ENCODE measurements around the gene PNO1. TPM values are rescaled to one million over a fixed set of nuclear protein-coding genes. Genes with fewer than 3 reads are reported as not detected.

Gene PNO1
- total and polyA plus RNA-seq, 3 experiments from 2014 or later, result 18.1 to 42.0 (median 38.1) TPM

DNA sequence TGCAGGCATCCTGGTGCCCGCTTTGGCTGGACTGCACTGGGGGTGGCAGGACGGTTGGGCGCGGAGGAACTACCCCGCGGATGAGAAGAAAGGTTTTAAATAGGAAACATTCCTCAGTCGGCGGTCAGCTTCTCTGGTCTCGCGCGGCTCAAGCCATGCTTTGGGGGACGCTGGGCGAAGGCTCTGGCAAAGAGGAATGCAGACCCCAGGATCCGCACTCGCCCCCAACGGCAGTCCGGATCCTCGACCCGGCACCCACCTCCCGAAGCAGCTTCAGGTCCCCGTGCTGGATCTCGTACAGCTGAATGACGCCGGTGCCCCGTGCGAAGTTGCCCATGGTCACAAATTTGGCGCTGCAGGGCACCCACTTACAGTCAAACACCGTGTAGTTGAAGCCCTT lies 686 bp upstream of the PNO1 start:
- H3K27me3 ChIP-seq (ENCODE audit: insufficient read depth, low read length, poor library complexity, severe bottlenecking), result no peaks in the 10 kb centered on the region
- H3K27ac Mint-ChIP-seq, result peak overlapping the region; percentile 97 to 100 (median 100)
- peaks cover 43% of the 10 kb centered on the region for H3K4me1 ChIP-seq (ENCODE audit: insufficient read depth, low read length)
- DNase-seq, result no peak
- no peaks in the 10 kb centered on the region for H3K9me3 ChIP-seq (ENCODE audit: low read length)
- peak overlapping the region; percentile 90 for H3K27ac ChIP-seq (ENCODE audit: low read depth, low read length)
- peaks cover 7 to 43% (median 10%) of the 10 kb centered on the region in 3 donors for H3K36me3 Mint-ChIP-seq
- H3K4me3 Mint-ChIP-seq, result peak overlapping the region; percentile 94 to 99 (median 99)
- H3K4me1 Mint-ChIP-seq, result peaks cover 40 to 65% (median 61%) of the 10 kb centered on the region in 3 donors
- ChIA-PET POLR2A (interaction anchor here (1.3 to 2.4 kb wide), 3 partner anchors 90 to 95 kb away, joined by 4 to 21 read pairs (median 5); partner anchors contain the start of genes C1D and PPP3R1), CTCF (interaction anchor here (1.0 to 2.2 kb wide), 10 partner anchors 12 to 284 kb away, joined by 3 to 8 read pairs (median 4); partner anchors contain the start of gene PPP3R1)
- H3K9me3 Mint-ChIP-seq, result no peaks in the 10 kb centered on the region
- peaks cover 0 to 4% of the 10 kb centered on the region in 2 donors for H3K27me3 Mint-ChIP-seq
- H3K36me3 ChIP-seq (ENCODE audit: insufficient read depth, low read length), result peaks cover 19% of the 10 kb centered on the region
- H3K4me3 ChIP-seq (ENCODE audit: low read length), result peak overlapping the region; percentile 88

DNA sequence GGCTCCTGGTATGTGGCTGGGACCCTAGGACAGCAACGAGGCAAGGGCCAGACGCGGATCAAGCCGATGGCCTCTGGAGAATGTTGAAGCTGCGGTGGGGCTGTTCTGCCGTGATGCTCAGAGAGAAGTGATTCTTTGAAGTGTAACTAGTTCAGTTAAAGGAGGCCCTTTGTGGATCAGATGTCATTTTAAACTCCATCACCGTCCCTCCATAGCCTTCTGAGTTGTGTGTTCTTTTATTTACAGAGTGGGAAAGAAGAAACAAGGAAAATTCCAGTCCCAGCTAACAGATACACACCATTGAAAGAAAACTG lies 403 bp downstream of the PNO1 start:
- peak overlapping the region; percentile 94 to 99 (median 99) for H3K4me3 Mint-ChIP-seq
- no peaks in the 10 kb centered on the region for H3K27me3 ChIP-seq (ENCODE audit: insufficient read depth, low read length, poor library complexity, severe bottlenecking)
- H3K4me1 ChIP-seq (ENCODE audit: insufficient read depth, low read length), result peaks cover 32% of the 10 kb centered on the region
- peak overlapping the region; percentile 97 to 100 (median 100) for H3K27ac Mint-ChIP-seq
- no peak for DNase-seq
- peak overlapping the region; percentile 88 for H3K4me3 ChIP-seq (ENCODE audit: low read length)
- H3K9me3 Mint-ChIP-seq, result no peaks in the 10 kb centered on the region
- H3K36me3 ChIP-seq (ENCODE audit: insufficient read depth, low read length), result peaks cover 28% of the 10 kb centered on the region
- ChIA-PET CTCF (interaction anchor here (0.9 to 2.2 kb wide), 7 partner anchors 11 to 283 kb away, joined by 3 to 8 read pairs (median 6); no protein-coding TSS in a partner anchor), POLR2A (interaction anchor here (0.8 to 2.4 kb wide), 4 partner anchors 17 to 95 kb away, joined by 3 to 21 read pairs (median 4); partner anchors contain the start of genes C1D and PPP3R1)
- H3K27ac ChIP-seq (ENCODE audit: low read depth, low read length), result peak overlapping the region; percentile 90
- peaks cover 0 to 4% of the 10 kb centered on the region in 2 donors for H3K27me3 Mint-ChIP-seq
- peaks cover 34 to 55% (median 54%) of the 10 kb centered on the region in 3 donors for H3K4me1 Mint-ChIP-seq
- H3K36me3 Mint-ChIP-seq, result peaks cover 7 to 53% (median 14%) of the 10 kb centered on the region in 3 donors
- no peaks in the 10 kb centered on the region for H3K9me3 ChIP-seq (ENCODE audit: low read length)

DNA sequence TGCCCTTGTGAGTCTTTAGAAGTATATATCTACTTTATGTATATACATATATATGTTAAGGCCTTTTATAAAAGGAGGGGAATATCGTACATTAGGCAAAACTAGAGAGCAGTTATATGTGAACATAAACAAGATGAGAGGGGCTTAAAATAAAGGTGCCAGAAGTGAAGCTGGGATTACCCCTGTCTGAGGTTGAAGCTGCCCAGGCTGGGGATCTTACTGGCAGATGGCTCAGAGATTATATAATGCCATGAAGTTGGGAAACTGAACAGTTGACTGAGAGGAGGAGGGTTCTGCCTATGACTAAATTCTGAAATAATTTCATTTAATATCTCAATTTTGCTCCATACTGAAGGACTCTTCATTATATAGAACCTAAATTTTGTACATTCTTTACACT lies 6.0 kb downstream of the PNO1 start:
- no peak overlapping the region for H3K27ac ChIP-seq (ENCODE audit: low read depth, low read length)
- Mint-ChIP-seq H3K9me3 (no peaks in the 10 kb centered on the region), H3K27me3 (no peaks in the 10 kb centered on the region), H3K27ac (no peak overlapping the region), H3K4me3 (no peak overlapping the region), H3K4me1 (peaks cover 26 to 51% (median 50%) of the 10 kb centered on the region in 3 donors), H3K36me3 (peaks cover 7 to 73% (median 31%) of the 10 kb centered on the region in 3 donors)
- ChIA-PET POLR2A (no interaction called here), CTCF (no interaction called here)
- H3K4me1 ChIP-seq (ENCODE audit: insufficient read depth, low read length), result peaks cover 10% of the 10 kb centered on the region
- no peaks in the 10 kb centered on the region for H3K27me3 ChIP-seq (ENCODE audit: insufficient read depth, low read length, poor library complexity, severe bottlenecking)
- no peak for DNase-seq
- H3K4me3 ChIP-seq (ENCODE audit: low read length), result no peak overlapping the region
- no peaks in the 10 kb centered on the region for H3K9me3 ChIP-seq (ENCODE audit: low read length)
- H3K36me3 ChIP-seq (ENCODE audit: insufficient read depth, low read length), result peaks cover 39% of the 10 kb centered on the region

DNA sequence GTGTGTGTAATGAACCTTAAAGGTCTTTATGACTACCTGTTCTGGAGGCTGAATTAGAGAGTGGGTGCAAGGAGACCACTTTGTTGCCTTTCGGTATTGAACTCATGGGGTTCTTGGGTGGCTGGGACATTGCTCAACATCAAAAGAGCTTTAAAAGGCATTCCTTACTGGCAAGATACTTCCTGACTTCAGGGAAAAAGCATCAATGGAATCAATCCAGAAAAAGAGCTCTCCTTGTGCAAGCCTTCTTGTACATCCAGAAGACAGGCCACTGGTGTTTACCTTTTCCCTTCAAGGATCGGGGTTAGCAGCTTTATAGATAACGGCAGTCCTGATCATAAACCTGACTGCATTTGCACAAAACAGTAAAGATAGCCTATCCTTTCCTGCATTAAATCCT lies 9.5 kb downstream of the PNO1 start:
- DNase-seq, result no peak
- Mint-ChIP-seq H3K4me1 (peaks cover 14 to 29% (median 26%) of the 10 kb centered on the region in 3 donors), H3K27ac (peak overlapping the region in 1 of 8 donors; percentile 66), H3K27me3 (no peaks in the 10 kb centered on the region), H3K9me3 (no peaks in the 10 kb centered on the region), H3K4me3 (no peak overlapping the region), H3K36me3 (peaks cover 0 to 58% (median 20%) of the 10 kb centered on the region in 3 donors)
- no peaks in the 10 kb centered on the region for H3K9me3 ChIP-seq (ENCODE audit: low read length)
- peaks cover 18% of the 10 kb centered on the region for H3K36me3 ChIP-seq (ENCODE audit: insufficient read depth, low read length)
- no peaks in the 10 kb centered on the region for H3K4me1 ChIP-seq (ENCODE audit: insufficient read depth, low read length)
- H3K27me3 ChIP-seq (ENCODE audit: insufficient read depth, low read length, poor library complexity, severe bottlenecking), result no peaks in the 10 kb centered on the region
- no peak overlapping the region for H3K4me3 ChIP-seq (ENCODE audit: low read length)
- POLR2A ChIA-PET, result no interaction called here
- no peak overlapping the region for H3K27ac ChIP-seq (ENCODE audit: low read depth, low read length)
- CTCF ChIA-PET, result no interaction called here

DNA sequence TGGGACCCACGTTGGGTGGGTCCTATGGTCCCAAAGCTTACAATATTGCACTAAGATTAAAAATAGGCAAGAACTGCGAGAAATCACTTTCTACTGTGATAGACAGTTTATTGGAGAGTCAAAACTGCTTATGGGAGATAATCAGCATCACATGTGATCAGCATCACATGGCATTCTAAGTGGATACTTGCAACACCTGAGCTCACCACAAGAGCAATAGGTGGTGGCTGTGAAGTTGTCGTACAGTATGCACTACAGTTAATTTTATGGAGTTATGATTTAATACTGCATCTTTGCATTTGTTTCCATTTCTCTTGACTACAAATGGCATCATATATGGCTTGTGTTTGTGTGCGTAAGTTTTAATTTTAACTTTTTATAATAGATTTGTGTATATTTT lies 11.6 kb downstream of the PNO1 start:
- H3K36me3 ChIP-seq (ENCODE audit: insufficient read depth, low read length), result peaks cover 7% of the 10 kb centered on the region

DNA sequence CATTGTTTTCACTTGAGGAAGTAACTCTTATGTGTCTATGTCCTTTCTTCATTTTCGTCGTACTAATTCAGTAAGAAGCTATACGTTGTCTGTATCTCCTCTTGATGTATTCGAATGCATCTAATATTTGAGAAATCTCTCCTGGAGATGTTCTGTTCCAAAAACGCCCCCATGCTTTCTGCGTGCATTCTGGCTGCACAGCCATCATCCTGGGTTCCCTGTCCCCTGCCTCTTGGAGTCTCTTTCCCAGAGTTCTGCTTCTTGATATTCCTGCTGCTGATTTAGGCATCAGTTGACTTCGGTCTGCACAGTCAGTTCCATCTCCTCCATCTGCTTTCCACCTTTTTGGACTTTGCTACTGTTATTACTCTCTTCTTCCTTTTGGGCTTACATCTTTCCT lies 13.5 kb downstream of the PNO1 start:
- Mint-ChIP-seq H3K4me3 (no peak overlapping the region), H3K4me1 (peaks cover 15 to 29% (median 24%) of the 10 kb centered on the region in 3 donors), H3K27me3 (no peaks in the 10 kb centered on the region), H3K27ac (no peak overlapping the region), H3K9me3 (no peaks in the 10 kb centered on the region), H3K36me3 (peaks cover 0 to 59% (median 14%) of the 10 kb centered on the region in 3 donors)
- Histone ChIP-seq H3K27ac (ENCODE audit: low read depth, low read length) (no peak overlapping the region), H3K9me3 (ENCODE audit: low read length) (no peaks in the 10 kb centered on the region), H3K4me3 (ENCODE audit: low read length) (no peak overlapping the region), H3K27me3 (ENCODE audit: insufficient read depth, low read length, poor library complexity, severe bottlenecking) (no peaks in the 10 kb centered on the region), H3K36me3 (ENCODE audit: insufficient read depth, low read length) (peaks cover 4% of the 10 kb centered on the region), H3K4me1 (ENCODE audit: insufficient read depth, low read length) (no peaks in the 10 kb centered on the region)
- no peak for DNase-seq
- CTCF ChIA-PET, result interaction anchor here (1.2 kb wide), 1 partner anchor 14 kb away, joined by 3 read pairs; no protein-coding TSS in a partner anchor
- POLR2A ChIA-PET, result interaction anchor here (0.6 kb wide), 1 partner anchor 270 kb away, joined by 5 read pairs; no protein-coding TSS in a partner anchor

More for the DNA sequence above, 11.6 kb downstream of the PNO1 start:
- Histone ChIP-seq H3K4me3 (ENCODE audit: low read length) (no peak overlapping the region), H3K27ac (ENCODE audit: low read depth, low read length) (no peak overlapping the region), H3K9me3 (ENCODE audit: low read length) (no peaks in the 10 kb centered on the region), H3K27me3 (ENCODE audit: insufficient read depth, low read length, poor library complexity, severe bottlenecking) (no peaks in the 10 kb centered on the region), H3K4me1 (ENCODE audit: insufficient read depth, low read length) (no peaks in the 10 kb centered on the region)
- Mint-ChIP-seq H3K27me3 (no peaks in the 10 kb centered on the region), H3K9me3 (no peaks in the 10 kb centered on the region), H3K4me1 (peaks cover 19 to 35% (median 28%) of the 10 kb centered on the region in 3 donors), H3K4me3 (no peak overlapping the region), H3K27ac (no peak overlapping the region), H3K36me3 (peaks cover 0 to 52% (median 18%) of the 10 kb centered on the region in 3 donors)
- CTCF ChIA-PET, result interaction anchor here (1.1 to 1.8 kb wide), 4 partner anchors 12 to 272 kb away, joined by 3 to 6 read pairs (median 4); partner anchors contain the start of gene PNO1
- POLR2A ChIA-PET, result no interaction called here
- no peak for DNase-seq

DNA sequence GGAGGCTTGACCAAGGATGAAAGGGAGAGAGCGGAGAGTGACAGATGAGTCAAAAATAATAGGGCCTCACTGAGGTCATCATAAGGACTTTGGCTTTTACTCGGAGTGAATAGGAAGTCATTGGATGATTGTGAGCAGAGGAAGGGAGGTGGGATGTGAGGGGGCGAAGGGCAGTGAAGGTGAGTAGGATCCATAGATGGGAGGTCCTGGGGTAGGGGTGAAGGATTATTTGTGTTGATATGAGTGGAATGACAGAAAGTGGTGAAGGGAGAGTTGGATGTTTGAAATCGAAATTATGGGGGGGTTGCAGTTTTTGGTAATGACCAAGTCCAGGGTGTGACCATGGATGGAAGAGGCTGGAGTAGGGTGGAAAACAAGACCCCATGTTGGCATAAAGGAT lies 14.0 kb downstream of the PNO1 start:
- POLR2A ChIA-PET, result no interaction called here

DNA sequence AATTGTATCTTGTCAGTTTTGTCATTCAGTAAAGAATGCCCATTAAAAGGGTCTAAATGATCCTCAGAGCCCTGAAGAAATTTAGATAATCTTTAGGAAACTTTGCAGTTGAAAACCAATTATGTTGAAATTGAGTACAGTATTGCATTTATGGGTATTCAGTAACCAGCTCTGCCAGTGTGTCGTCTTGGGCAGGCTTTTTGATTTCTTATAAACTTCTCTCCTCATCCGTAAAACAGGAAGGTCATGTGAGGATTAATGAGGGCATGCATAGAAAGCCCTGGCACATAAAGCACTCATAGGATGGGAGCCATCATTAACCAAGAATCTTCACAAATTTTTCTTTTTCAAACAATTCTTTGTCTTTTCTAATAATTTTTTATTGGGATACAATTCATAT lies 14.8 kb downstream of the PNO1 start:
- Mint-ChIP-seq H3K27ac (peak overlapping the region in 2 of 8 donors; percentile 37 to 93), H3K36me3 (peaks cover 0 to 57% (median 8%) of the 10 kb centered on the region in 3 donors), H3K4me3 (no peak overlapping the region), H3K9me3 (no peaks in the 10 kb centered on the region), H3K4me1 (peaks cover 11 to 18% (median 17%) of the 10 kb centered on the region in 3 donors), H3K27me3 (no peaks in the 10 kb centered on the region)
- Histone ChIP-seq H3K9me3 (ENCODE audit: low read length) (no peaks in the 10 kb centered on the region), H3K36me3 (ENCODE audit: insufficient read depth, low read length) (peaks cover 10% of the 10 kb centered on the region), H3K4me3 (ENCODE audit: low read length) (no peak overlapping the region), H3K27ac (ENCODE audit: low read depth, low read length) (no peak overlapping the region), H3K27me3 (ENCODE audit: insufficient read depth, low read length, poor library complexity, severe bottlenecking) (no peaks in the 10 kb centered on the region), H3K4me1 (ENCODE audit: insufficient read depth, low read length) (no peaks in the 10 kb centered on the region)
- POLR2A ChIA-PET, result no interaction called here
- no peak for DNase-seq
- CTCF ChIA-PET, result no interaction called here

More for the DNA sequence above, 14.0 kb downstream of the PNO1 start:
- H3K36me3 ChIP-seq (ENCODE audit: insufficient read depth, low read length), result peaks cover 4% of the 10 kb centered on the region
- H3K9me3 ChIP-seq (ENCODE audit: low read length), result no peaks in the 10 kb centered on the region
- Mint-ChIP-seq H3K27me3 (no peaks in the 10 kb centered on the region), H3K4me1 (peaks cover 15 to 23% (median 21%) of the 10 kb centered on the region in 3 donors), H3K9me3 (no peaks in the 10 kb centered on the region), H3K27ac (no peak overlapping the region), H3K4me3 (no peak overlapping the region), H3K36me3 (peaks cover 0 to 58% (median 12%) of the 10 kb centered on the region in 3 donors)
- no peaks in the 10 kb centered on the region for H3K4me1 ChIP-seq (ENCODE audit: insufficient read depth, low read length)
- no peak overlapping the region for H3K4me3 ChIP-seq (ENCODE audit: low read length)
- DNase-seq, result no peak
- no peak overlapping the region for H3K27ac ChIP-seq (ENCODE audit: low read depth, low read length)
- CTCF ChIA-PET, result interaction anchor here (1.2 kb wide), 1 partner anchor 14 kb away, joined by 3 read pairs; no protein-coding TSS in a partner anchor
- no peaks in the 10 kb centered on the region for H3K27me3 ChIP-seq (ENCODE audit: insufficient read depth, low read length, poor library complexity, severe bottlenecking)
